ENCODE results near the gene PLXNA4.
A peak's percentile ranks its signal among the peaks of the same experiment; 100 is the strongest.

PLXNA4 gene

GRCh38 chr7:132575982-132576720 lies at the start of gene PLXNA4:
PLXNA4 (minus strand) TSS chr7:132576470; CDS start chr7:132508693, 67,777 bp downstream.
- H3K4me3 ChIP-seq (ENCODE audit: low read depth, low read length), result peak within 1 kb of the TSS; percentile 20
- DNase-seq (ENCODE audit: low read depth), result peak; percentile 9
- TF ChIP-seq CTCF (conservative IDR thresholded peaks at IDR 0.05; ENCODE audit: low read depth, low read length), result no peak

GRCh38 chr7:132625651-132626050 lies 49.4 kb upstream of the PLXNA4 start:
- H3K4me3 ChIP-seq (ENCODE audit: low read depth, low read length), result no peak overlapping the region
- no peak for TF ChIP-seq CTCF (conservative IDR thresholded peaks at IDR 0.05; ENCODE audit: low read depth, low read length)
- no peak for DNase-seq (ENCODE audit: low read depth)

DNA sequence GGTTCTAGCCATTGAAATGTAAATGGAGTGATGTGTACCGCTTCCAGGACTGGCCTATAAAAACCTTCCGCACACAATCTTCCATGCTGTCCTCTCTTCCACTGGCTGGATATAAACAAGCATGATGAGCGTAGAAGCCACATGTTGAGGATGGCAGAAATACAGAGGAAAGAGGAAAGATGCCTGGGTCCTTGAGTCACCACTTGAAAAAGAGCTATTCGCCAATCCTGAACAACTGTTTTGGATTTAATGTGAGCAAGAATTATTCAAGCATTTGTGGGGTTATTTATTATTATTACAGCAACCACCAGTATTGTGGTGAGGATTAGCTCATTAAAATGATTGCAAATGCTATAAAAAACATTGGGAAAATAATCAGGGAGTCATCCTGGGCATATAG lies 45.8 kb upstream of the PLXNA4 start:
- DNase-seq (ENCODE audit: low read depth), result no peak
- no peak overlapping the region for H3K4me3 ChIP-seq (ENCODE audit: low read depth, low read length)
- no peak for TF ChIP-seq CTCF (conservative IDR thresholded peaks at IDR 0.05; ENCODE audit: low read depth, low read length)

- TF ChIP-seq CTCF (conservative IDR thresholded peaks at IDR 0.05; ENCODE audit: low read depth, low read length), result no peak
- H3K4me3 ChIP-seq (ENCODE audit: low read depth, low read length), result no peak overlapping the region
Observed at GRCh38 chr7:132619967-132620366, 43.7 kb upstream of the PLXNA4 start.

DNA sequence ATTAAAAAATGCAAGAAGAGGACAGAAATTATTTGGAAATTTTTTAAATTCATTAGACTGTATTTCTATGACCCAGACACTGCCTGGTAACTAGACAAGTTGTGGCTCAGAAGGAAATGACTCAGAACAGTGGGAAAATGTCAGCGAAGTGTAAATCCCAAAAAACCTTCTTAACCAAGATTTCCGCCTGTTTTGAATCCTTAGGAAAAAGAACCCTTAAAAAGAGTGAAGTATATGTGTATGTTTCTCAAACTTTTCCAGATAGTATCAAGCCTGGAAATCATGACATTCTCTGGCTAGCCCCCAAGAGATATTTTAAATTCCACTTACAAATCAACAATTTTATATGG lies 42.7 kb upstream of the PLXNA4 start:
- no peak for TF ChIP-seq CTCF (conservative IDR thresholded peaks at IDR 0.05; ENCODE audit: low read depth, low read length)
- no peak overlapping the region for H3K4me3 ChIP-seq (ENCODE audit: low read depth, low read length)
- DNase-seq (ENCODE audit: low read depth), result peak; percentile 50

More at GRCh38 chr7:132619967-132620366, 43.7 kb upstream of the PLXNA4 start:
- DNase-seq (ENCODE audit: low read depth), result no peak

DNA sequence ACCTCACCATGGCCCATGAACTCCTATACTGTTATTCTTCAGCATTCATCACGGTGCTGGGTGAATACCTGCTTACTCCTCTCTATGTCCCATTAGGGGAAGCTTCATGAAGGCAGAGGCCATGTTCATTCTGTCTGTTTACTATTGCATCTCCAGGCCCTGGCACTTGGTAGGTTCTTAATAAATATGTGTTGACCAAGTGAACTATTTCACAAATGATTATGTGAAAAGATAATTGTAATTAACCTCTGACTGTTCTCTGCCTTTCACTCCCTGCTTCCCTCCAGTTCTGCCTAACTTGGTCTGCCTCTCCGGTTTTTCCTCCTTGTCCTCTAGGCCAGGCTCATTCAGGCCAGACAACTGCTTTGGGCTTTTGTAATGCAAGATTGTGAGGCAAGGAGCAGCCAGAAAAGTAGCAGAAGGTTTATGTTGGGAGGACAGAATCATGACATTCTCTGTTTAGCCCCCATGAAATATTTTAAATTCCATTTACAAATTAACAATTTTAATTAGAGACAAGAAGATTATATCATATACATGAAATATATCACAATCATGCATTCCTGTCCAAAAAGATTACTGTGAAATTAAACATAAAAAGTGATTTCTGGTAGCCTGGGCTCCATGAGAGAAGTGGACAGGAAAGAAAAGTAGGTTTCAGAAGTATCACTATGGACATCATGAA lies 42.1 kb upstream of the PLXNA4 start:
- DNase-seq (ENCODE audit: low read depth), result no peak
- no peak for TF ChIP-seq CTCF (conservative IDR thresholded peaks at IDR 0.05; ENCODE audit: low read depth, low read length)
- H3K4me3 ChIP-seq (ENCODE audit: low read depth, low read length), result no peak overlapping the region

Data from choroid plexus epithelial cell (primary cell).